A549 (cell line): Measurements from ENCODE around the gene TMEM184C.

Source experiments
- MYC ChIP-seq: IDR thresholded peaks from 2 replicates; pipeline ENCODE4 v1.6.1; 2012; ENCODE audit warnings: mild to moderate bottlenecking, inconsistent platforms, low read length, improper control_type of control experiment, borderline replicate concordance
- POLR2A ChIP-seq: IDR thresholded peaks from 2 replicates; pipeline ENCODE4 v1.6.1; 2012; ENCODE audit warnings: mild to moderate bottlenecking, low read length
- TF ChIP-seq, protein P1 (sequence below): fragments of >200 bp; sonication (Bioruptor Twin); formaldehyde crosslinking; IDR thresholded peaks from 3 replicates; pipeline ENCODE4 v1.5.1; 2016
- TF ChIP-seq, protein P2 (sequence below): fragments of 450-650 bp; IDR thresholded peaks from 2 replicates; pipeline ENCODE4 v1.6.1; 2014; ENCODE audit warnings: antibody characterized with exemption

DNA sequence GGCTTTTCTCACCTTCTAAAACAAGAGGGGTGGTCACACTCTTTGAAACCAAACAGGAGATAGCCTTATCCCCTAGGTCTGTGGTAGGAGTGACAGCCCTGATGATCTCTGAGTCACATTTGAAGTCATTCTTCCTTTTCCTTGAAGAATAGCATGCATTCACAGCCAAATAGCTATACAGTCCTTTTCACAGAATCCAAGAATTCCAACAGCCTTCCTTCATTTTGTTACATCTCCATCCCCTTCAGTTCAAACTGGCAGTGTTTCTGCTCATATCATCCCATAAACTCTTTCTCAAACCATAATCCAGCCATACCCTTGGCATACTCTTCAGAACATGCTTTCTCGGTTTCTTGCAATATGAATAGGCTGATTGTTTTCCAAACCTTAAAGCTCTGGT is 33.3 kb upstream of the TMEM184C start:
- TF ChIP-seq, protein P1, sequence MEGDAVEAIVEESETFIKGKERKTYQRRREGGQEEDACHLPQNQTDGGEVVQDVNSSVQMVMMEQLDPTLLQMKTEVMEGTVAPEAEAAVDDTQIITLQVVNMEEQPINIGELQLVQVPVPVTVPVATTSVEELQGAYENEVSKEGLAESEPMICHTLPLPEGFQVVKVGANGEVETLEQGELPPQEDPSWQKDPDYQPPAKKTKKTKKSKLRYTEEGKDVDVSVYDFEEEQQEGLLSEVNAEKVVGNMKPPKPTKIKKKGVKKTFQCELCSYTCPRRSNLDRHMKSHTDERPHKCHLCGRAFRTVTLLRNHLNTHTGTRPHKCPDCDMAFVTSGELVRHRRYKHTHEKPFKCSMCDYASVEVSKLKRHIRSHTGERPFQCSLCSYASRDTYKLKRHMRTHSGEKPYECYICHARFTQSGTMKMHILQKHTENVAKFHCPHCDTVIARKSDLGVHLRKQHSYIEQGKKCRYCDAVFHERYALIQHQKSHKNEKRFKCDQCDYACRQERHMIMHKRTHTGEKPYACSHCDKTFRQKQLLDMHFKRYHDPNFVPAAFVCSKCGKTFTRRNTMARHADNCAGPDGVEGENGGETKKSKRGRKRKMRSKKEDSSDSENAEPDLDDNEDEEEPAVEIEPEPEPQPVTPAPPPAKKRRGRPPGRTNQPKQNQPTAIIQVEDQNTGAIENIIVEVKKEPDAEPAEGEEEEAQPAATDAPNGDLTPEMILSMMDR: no peak
- TF ChIP-seq MYC: no peak
- TF ChIP-seq, protein P2, sequence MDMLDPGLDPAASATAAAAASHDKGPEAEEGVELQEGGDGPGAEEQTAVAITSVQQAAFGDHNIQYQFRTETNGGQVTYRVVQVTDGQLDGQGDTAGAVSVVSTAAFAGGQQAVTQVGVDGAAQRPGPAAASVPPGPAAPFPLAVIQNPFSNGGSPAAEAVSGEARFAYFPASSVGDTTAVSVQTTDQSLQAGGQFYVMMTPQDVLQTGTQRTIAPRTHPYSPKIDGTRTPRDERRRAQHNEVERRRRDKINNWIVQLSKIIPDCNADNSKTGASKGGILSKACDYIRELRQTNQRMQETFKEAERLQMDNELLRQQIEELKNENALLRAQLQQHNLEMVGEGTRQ: no peak
- no peak for TF ChIP-seq POLR2A
